IPS-NIHi7 (cell line): ENCODE results near the gene POC1A.
A peak's percentile ranks its signal among the peaks of the same experiment; 100 is the strongest.

Experiments
- DNase-seq: peaks from one replicate; pipeline ENCODE4 v3.0.0; 2012; ENCODE audit warnings: mixed read lengths; ENCODE audit errors: extremely low spot score

POC1A gene

DNA sequence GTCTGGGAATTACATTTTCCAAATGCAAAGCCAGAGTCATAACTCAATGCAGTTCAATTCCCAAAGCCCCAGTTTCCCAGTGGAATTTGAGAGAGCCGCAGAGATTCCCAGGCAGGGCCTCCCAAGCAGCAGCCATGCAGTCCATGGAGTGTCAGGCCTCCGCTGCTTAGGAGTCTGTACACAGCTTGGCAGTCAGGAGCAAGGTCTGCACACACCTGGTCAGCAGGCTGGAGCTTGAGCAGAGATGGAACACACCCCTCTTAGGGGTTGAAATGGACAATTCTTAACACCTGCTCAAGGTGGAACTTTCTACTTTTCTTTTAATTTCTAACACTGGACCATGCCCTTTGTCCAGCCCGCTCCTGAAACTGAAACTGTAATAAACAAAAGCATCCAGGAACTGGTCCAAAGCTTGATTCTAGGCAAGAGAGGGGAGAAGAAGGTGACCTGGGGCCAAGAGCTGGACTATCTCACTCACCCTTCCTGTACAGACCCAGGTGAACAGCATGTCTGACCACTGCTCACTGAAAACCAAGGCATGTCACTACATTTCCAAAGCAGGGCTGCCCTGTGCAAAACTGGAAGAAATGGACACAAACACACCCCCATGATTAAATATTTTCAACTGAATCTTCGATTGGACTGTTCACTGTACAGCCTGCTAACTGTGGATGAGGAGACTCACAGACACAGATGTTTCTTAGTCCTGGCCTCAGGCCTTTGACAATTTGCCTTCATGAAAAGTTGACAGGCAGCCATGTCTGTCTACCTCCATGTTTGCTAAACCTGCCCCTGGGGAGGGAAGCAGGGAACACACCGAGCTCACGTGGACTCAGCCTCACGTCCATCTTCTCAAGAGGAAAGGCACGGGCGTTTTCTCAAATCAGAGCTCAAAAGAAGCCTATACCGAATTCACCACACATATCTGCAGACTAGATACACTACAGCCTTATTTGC is 49.3 kb downstream of the POC1A start:
- DNase-seq = no peak

DNA sequence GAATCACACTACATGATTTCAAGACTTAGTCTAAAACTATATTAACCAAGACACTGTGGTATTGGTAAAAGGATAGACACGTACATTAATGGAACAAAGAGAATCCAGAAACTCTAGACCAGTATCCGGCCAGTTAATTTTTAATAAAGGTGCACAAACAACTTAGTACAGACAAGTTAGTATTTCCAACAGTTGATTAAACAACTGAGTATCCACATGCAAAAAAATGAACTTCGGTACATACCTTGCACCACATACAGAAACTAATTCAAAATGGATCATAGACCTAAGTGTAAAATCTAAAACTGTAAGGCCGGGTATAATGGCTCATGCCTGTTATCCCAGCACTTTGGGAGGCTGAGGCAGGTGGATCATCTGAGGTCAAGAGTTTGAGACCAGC is 51.3 kb downstream of the POC1A start:
- no peak for DNase-seq

DNA sequence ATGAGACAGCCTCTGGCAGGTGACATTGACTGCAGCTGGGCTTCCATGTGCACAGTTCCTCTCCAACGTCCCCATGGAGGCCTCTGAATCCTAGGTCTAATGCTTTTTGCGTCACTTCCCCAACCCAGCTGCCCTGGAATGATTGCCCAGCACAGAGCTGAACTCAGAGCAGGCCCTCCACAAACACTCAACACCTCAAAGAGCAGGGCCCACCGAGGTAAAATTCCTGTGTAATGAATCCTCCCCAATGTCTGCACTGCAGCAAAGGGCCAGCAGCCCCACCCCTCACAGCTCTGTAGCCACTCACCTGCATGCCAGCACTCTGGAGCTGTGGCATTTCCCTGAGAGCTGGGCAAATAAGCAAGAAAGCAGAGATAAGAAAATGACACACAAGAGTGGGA is 55.2 kb downstream of the POC1A start:
- DNase-seq = no peak

DNA sequence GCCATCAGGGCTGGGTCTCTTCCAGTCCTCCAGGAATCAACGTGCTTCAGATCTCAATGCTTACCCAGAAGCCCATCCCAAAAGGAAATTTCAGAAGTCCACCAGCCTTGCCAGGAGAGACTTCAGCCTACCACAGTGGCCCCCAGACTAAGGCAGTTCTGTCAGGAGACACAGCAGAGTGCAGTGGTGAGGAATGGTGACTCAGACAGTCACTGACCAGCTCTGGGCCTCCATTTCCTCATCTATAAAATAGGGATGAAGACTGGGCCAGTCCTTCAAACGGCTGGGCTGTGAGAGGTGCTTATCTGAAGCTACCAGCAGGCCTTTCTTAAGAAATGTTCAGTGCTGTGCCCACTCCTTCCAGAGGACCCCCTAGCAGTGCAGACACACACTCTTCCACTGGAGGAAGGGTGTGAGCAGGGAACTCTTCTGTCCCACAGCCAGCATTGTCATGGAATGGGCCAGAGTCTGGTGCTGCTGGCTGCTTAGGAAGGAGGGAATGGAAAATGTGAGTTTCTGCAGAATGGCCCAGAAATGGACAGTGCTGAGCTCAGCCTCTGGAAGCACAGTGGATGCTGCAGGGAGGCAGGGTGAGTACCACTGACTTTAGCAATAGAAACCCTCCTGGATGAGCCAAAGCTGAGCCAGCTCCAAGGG is 56.2 kb downstream of the POC1A start:
- DNase-seq = no peak

- DNase-seq = no peak
Observed at GRCh38 chr3:52095990-52096775, 58.0 kb downstream of the POC1A start.

- DNase-seq = no peak
Observed at GRCh38 chr3:52094571-52095485, 59.4 kb downstream of the POC1A start.

DNA sequence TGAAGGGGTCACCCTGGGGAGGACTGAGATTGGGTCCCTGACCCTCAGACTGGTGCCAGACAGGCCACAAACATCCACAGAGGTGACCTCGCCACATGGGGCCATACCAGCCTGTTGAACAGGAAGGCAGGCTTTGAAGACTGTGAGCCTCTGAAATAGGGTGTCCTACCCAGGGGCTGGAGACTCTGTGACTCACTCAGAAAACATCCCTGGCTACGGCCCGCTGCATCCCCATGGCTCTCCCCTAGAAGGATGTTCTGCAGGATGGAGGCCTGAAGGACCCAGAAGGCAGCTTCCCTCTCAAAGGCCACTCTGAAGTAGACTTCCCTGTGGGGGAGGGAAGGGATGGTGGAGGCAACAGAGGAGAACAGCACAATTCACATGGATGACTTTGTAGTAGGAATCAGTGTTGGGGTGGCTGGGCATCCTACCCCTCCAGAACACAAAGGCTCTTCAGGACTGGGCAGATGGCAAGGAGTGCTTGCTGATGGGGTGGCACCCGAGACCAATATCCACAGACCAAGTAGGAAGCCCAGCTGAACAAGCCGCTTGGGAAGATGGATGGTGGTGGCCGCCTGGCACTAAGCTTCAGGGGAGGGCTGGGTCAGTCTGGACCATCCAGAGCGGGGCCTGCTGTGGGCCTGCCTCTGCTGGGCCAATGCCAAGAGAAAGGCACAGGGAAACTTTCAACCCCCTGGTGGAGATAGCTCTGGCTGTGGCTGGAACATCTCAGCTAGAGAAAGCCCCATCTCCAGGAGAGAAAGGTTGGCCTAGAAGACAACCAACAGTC is 60.3 kb downstream of the POC1A start:
- no peak for DNase-seq

GRCh38 chr3:52092891-52093290 is 61.3 kb downstream of the POC1A start:
- no peak for DNase-seq

- no peak for DNase-seq
Observed at GRCh38 chr3:52092271-52092660, 62.0 kb downstream of the POC1A start.

DNA sequence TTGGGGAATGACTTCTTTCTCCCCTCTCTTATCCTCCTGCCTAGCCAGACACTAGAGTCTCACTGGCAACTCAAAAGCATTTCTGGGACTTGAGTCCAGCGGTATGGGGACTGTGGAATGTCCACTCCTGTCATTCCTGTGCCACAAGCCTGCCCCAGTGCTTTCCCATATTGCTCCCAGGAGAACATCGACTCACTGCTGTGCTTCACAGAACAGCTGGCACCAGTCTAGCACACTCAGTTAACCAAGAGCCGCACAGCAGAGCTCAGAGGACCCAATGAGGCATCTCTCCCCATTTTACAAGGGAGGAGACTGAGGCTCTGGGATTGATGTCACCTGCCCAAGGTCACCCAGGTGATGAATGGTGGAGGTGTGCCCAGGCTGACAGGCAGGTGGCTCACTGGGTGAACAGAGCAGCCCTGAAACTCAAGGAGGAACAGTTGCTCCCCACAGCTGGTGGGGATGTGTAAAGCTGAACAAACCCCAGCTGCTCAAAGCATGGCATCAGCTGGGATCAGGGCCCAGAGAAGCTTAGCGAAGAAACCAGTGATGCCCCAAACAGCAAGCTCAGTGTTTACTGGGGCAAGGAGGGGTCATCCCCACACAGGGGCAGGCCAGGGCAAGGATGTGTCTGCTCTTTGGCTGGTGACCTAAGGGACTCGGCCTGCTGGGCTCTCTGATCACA is 62.5 kb downstream of the POC1A start:
- DNase-seq = no peak

DNA sequence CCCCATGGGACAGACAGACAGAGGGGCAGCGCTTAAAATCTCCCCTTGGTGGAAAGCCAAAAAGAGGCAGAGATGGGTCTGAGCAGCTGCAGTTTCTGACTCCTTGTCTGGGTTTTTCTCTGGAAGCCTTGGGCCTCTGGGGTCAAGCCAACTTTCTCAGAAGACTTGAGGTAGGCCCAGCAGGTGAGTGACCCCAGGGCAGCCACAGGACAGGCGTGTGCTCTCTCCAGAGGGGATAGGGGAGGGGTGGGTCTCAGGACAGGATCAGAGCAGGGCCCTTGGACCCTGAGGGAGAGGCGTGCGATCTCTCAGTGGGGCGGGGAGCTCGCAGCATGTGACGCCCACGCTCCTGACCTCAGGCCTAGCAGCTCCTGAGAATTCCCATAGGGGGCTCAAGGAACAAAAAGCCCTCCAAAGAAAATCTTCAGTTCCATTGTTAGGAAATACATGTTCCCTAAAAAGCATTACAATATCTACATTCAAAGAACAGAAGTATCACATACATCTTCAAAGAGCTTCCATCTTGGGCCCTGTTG is 63.2 kb downstream of the POC1A start:
- peak; percentile 80 for DNase-seq

- no peak for DNase-seq
Observed at GRCh38 chr3:52090131-52090932, 63.9 kb downstream of the POC1A start.

DNA sequence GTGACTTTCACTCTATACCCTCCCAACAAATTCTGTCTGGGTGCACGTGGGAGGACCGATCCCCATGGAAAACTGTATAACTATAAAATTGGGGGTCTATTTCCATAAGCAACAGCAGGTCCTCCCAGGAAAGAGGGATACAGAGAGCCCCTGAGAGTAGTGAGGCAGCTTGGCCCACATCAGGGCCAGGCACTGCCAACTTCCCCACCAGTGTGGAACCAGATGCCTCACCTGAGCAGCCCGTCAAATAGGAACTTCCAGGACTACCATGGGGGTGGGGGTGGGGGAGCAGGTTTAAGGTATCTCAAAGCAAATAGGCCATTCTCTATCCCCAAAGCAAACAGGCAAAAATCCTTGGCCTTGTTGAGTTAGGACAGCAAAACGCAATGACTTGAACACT is 64.5 kb downstream of the POC1A start:
- DNase-seq = no peak

- DNase-seq = no peak
Observed at GRCh38 chr3:52088445-52089367, 65.5 kb downstream of the POC1A start.

DNA sequence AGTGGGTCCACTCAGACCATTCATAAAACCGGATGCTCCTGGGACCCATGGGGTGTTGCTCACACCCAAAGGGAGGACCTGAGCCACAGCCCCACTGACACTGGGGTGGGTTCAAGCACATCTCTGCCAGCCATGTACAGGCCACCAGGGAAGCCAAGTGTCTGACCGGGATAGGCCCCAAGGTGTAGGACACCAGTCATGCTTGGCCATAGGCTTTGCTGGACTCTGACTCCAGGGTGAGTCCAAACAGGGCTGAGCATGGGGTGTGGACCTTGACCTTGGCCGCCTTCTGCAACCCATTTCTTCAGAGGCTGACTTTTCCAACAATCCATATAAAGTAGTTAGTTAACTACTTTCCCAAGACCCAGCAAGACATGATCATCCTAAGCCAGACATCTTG is 66.5 kb downstream of the POC1A start:
- DNase-seq = no peak

GRCh38 chr3:52086976-52087663 is 67.1 kb downstream of the POC1A start:
- DNase-seq = no peak

DNA sequence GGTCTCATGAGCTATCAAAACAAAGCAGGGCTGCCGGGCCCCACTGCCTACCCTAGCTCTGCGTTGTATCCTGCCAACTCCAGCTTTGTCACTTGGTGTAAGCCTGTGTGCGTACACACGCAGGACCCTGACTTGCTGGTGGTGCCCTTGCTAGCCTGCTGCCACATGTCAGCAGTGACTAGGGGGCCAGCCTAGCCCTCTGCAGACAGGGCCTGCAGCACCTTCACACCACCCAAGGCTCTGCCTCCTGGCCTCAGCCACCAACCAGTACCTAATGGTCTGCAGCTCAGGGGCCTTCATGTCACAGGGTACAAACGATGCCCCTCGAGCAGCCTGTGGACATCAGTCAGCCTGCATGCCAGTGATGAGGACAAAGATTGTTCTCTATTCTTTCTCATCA is 67.8 kb downstream of the POC1A start:
- no peak for DNase-seq
